Activated T-cell treated with anti-CD3 and anti-CD28 coated beads for 4 hours (primary cell): Measurements from ENCODE around the gene MAGEA9.
A peak's percentile ranks its signal among the peaks of the same experiment; 100 is the strongest.
"Not testable (repeated sequence)": the region's sequence is repeated elsewhere in the genome, so short reads cannot be mapped to it uniquely, and the experiment has no call there.

Experiments
- DNase-seq: peaks from one replicate; pipeline ENCODE4 v3.0.0-alpha.2; 2020

The MAGEA9 gene

DNA sequence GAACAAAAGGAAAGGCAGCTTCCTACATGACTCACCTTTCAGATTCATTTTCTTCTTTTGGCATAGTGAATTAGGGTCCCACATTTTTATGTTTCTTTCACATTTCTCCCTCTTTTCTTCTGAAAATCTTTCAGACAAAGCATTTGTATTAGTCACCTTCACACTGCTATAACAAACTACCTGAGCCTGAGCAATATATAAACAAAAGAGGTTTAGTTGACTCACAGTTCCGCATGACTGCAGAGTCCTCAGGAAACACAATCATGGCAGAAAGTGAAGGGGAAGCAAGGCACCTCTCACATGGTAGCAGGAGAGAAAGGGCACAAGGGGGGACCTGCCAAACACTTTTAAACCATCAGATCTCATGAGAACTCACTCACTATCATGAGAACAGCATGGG is 36.9 kb downstream of the MAGEA9 start:
- no peak for DNase-seq

GRCh38 chrX:149819371-149819770 is 37.6 kb downstream of the MAGEA9 start:
- no peak for DNase-seq

DNA sequence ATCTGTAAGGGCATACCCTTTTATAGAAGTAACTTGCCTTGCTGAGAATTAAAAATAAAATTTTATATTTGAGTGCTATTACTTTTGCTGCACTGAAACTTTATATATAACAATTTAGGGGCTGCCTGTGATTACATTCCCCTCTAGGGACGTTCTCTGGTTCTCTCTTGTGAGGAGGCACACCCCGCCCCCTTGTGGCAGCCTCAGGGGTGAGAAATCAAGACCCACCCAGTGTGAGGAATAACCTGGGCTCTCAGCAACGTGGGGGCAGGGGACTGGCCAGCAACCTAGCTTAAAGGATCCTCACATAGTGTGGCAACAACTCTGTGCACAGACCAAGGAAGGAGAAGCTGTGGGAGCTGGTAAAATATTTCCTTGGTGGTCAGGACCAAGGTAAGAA is 43.7 kb downstream of the MAGEA9 start:
- DNase-seq: peak; percentile 19

GRCh38 chrX:149827254-149827653 is 45.5 kb downstream of the MAGEA9 start:
- no peak for DNase-seq

DNA sequence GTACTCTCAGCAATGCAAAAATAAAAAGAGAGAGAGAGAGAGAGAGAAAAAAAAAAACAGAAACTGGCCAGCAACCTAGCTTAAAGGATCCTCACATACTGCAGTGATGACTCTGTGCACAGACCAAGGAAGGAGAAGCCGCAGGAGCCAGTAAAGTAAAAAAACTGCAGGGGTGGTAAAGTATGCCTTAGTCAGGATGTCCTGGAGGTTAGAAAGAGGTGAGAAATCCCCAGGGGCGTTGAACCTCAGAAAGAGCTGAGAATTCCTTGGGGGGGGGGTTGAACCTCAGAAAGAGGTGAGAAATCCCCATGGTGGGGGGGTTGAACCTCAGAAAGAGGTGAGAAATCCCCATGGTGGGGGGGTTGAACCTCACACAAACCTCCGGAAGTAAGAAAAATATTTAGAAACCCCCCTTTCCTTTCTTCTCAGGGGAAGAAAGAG is 48.0 kb downstream of the MAGEA9 start:
- DNase-seq: peak; percentile 1

DNA sequence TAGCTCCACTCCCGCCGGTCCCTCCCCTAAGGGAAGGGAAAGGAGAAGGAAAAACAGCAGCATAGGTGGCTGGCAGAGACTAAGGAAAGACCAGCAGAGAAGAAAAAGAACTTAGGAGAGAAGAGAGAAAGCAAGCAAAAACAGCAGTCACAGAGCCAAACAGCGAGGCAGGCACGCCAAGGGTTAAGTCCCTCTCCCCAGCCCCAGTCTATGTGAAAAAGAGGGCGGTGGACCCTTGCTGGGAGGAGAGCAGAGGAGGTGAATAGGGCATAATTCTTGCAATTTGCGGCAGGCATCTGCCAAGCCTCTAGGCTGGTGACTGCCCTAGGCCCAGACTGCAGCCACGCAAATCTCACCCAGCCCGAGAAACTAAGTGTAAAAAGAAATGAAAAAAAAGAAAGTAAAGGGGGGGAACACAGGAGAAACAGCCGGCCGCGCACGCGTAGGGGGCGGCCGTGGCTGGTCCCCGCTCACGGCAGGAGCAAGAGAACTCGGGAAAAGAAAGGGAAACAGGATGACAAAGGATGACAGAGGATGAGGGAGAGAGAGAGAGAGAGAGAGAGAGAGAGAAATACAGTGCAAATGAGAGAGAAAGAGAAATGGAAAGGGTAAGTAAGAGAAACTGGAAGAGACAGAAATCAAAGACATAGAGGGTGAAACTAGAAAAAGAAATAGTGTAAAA is 48.6 kb downstream of the MAGEA9 start:
- DNase-seq: no peak

DNA sequence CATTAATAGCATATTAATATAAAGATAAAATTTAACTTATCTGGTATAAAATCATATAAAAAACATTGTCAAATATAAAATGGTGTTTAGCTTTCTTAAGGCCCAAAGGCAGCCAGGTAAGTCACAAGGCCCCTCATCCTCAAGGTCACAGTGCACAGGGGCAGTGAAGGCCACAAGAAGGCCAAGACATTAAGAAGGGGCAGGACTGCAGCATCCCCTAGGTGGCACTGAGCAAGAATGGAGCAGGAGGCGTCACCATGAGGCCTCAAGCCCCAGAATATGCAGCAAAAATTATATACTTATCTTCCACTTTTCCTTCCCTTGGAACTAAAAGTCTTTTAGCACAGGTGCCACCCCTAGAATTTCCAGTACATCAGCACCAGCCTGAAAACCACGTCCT is 49.7 kb downstream of the MAGEA9 start:
- DNase-seq: no peak

GRCh38 chrX:149836728-149837127 is 55.0 kb downstream of the MAGEA9 start:
- not testable (repeated sequence) for DNase-seq

GRCh38 chrX:149837167-149837566 is 55.4 kb downstream of the MAGEA9 start:
- no peak for DNase-seq
